Neural cell (in vitro differentiated cells): Measurements from ENCODE around the gene RPL7A.

ENCODE experiments used
- EZH2 ChIP-seq: fragments of 200-600, 300-800 bp; shearing (Covaris generic), sonication (generic); IDR thresholded peaks from 2 replicates; pipeline ENCODE4 v1.6.1; 2014; ENCODE audit warnings: antibody characterized with exemption, low read length, borderline replicate concordance, mild to moderate bottlenecking; ENCODE audit not compliant: insufficient read depth, poor library complexity, severe bottlenecking
- TF ChIP-seq, protein P1 (sequence below): fragments of 450-650 bp; IDR thresholded peaks from 2 replicates; pipeline ENCODE4 v1.5.1; 2014; ENCODE audit warnings: antibody characterized with exemption, mild to moderate bottlenecking, moderate library complexity; ENCODE audit not compliant: poor library complexity, severe bottlenecking

DNA sequence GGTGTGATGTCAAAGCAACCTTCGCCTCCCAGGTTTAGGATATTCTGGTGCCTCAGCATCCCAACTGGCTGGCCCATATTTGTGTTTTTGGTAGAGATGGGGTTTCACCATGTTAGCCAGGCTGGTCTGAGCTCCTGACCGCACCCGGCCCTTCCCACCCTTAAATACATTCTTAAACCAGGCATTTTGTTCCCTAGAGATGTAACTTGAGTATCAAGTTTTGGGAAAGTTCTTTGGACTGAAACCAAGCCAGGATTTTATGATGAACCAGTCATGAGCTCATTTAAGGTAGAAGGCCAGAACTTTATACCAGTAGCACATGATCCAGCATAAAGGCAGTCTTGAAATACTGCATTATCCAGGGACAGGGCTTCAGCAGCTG lies 3.5 kb downstream of the RPL7A start:
- TF ChIP-seq, protein P1, sequence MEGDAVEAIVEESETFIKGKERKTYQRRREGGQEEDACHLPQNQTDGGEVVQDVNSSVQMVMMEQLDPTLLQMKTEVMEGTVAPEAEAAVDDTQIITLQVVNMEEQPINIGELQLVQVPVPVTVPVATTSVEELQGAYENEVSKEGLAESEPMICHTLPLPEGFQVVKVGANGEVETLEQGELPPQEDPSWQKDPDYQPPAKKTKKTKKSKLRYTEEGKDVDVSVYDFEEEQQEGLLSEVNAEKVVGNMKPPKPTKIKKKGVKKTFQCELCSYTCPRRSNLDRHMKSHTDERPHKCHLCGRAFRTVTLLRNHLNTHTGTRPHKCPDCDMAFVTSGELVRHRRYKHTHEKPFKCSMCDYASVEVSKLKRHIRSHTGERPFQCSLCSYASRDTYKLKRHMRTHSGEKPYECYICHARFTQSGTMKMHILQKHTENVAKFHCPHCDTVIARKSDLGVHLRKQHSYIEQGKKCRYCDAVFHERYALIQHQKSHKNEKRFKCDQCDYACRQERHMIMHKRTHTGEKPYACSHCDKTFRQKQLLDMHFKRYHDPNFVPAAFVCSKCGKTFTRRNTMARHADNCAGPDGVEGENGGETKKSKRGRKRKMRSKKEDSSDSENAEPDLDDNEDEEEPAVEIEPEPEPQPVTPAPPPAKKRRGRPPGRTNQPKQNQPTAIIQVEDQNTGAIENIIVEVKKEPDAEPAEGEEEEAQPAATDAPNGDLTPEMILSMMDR = no peak
- no peak for TF ChIP-seq EZH2
